ENCODE measurements around the gene TBC1D12.

TBC1D12 gene

GRCh38 chr10:94461503-94461902, 59.2 kb downstream of the TBC1D12 start:
- no peak overlapping the region for H3K27ac ChIP-seq (ENCODE audit: low read length)
- H3K27me3 ChIP-seq (ENCODE audit: control insufficient read depth, insufficient read depth, low read length), result no peaks in the 10 kb centered on the region
- H3K4me3 ChIP-seq (ENCODE audit: low read length), result no peak overlapping the region
- H3K9me3 ChIP-seq (ENCODE audit: control insufficient read depth, low read depth, low read length), result no peaks in the 10 kb centered on the region
- no peak overlapping the region for H3K9ac ChIP-seq (ENCODE audit: low read length)
- H3K4me1 ChIP-seq (ENCODE audit: control insufficient read depth, low read depth, low read length), result no peaks in the 10 kb centered on the region
- H3K36me3 ChIP-seq (ENCODE audit: control insufficient read depth, low read depth, low read length), result no peaks in the 10 kb centered on the region

- Histone ChIP-seq H3K9ac (ENCODE audit: low read length) (no peak overlapping the region), H3K9me3 (ENCODE audit: control insufficient read depth, low read depth, low read length) (no peaks in the 10 kb centered on the region), H3K27ac (ENCODE audit: low read length) (no peak overlapping the region), H3K4me3 (ENCODE audit: low read length) (no peak overlapping the region), H3K27me3 (ENCODE audit: control insufficient read depth, insufficient read depth, low read length) (no peaks in the 10 kb centered on the region), H3K36me3 (ENCODE audit: control insufficient read depth, low read depth, low read length) (no peaks in the 10 kb centered on the region), H3K4me1 (ENCODE audit: control insufficient read depth, low read depth, low read length) (no peaks in the 10 kb centered on the region)
Measured at GRCh38 chr10:94462130-94462529, 59.8 kb downstream of the TBC1D12 start.

GRCh38 chr10:94465684-94466083, 63.3 kb downstream of the TBC1D12 start:
- Histone ChIP-seq H3K27ac (ENCODE audit: low read length) (no peak overlapping the region), H3K4me1 (ENCODE audit: control insufficient read depth, low read depth, low read length) (no peaks in the 10 kb centered on the region), H3K4me3 (ENCODE audit: low read length) (no peak overlapping the region), H3K9ac (ENCODE audit: low read length) (no peak overlapping the region), H3K9me3 (ENCODE audit: control insufficient read depth, low read depth, low read length) (no peaks in the 10 kb centered on the region), H3K36me3 (ENCODE audit: control insufficient read depth, low read depth, low read length) (no peaks in the 10 kb centered on the region), H3K27me3 (ENCODE audit: control insufficient read depth, insufficient read depth, low read length) (no peaks in the 10 kb centered on the region)

- no peaks in the 10 kb centered on the region for H3K27me3 ChIP-seq (ENCODE audit: control insufficient read depth, insufficient read depth, low read length)
- H3K4me3 ChIP-seq (ENCODE audit: low read length), result no peak overlapping the region
- no peak overlapping the region for H3K9ac ChIP-seq (ENCODE audit: low read length)
- H3K36me3 ChIP-seq (ENCODE audit: control insufficient read depth, low read depth, low read length), result no peaks in the 10 kb centered on the region
- no peaks in the 10 kb centered on the region for H3K9me3 ChIP-seq (ENCODE audit: control insufficient read depth, low read depth, low read length)
- H3K27ac ChIP-seq (ENCODE audit: low read length), result no peak overlapping the region
- H3K4me1 ChIP-seq (ENCODE audit: control insufficient read depth, low read depth, low read length), result no peaks in the 10 kb centered on the region
Measured at GRCh38 chr10:94481410-94481809, 79.1 kb downstream of the TBC1D12 start.

- H3K4me3 ChIP-seq (ENCODE audit: low read length), result no peak overlapping the region
- H3K9ac ChIP-seq (ENCODE audit: low read length), result no peak overlapping the region
- H3K27ac ChIP-seq (ENCODE audit: low read length), result no peak overlapping the region
- no peaks in the 10 kb centered on the region for H3K4me1 ChIP-seq (ENCODE audit: control insufficient read depth, low read depth, low read length)
- H3K9me3 ChIP-seq (ENCODE audit: control insufficient read depth, low read depth, low read length), result no peaks in the 10 kb centered on the region
- H3K36me3 ChIP-seq (ENCODE audit: control insufficient read depth, low read depth, low read length), result no peaks in the 10 kb centered on the region
- H3K27me3 ChIP-seq (ENCODE audit: control insufficient read depth, insufficient read depth, low read length), result no peaks in the 10 kb centered on the region
Measured at GRCh38 chr10:94483970-94484369, 81.6 kb downstream of the TBC1D12 start.

- Histone ChIP-seq H3K9me3 (ENCODE audit: control insufficient read depth, low read depth, low read length) (no peaks in the 10 kb centered on the region), H3K9ac (ENCODE audit: low read length) (no peak overlapping the region), H3K27me3 (ENCODE audit: control insufficient read depth, insufficient read depth, low read length) (no peaks in the 10 kb centered on the region), H3K27ac (ENCODE audit: low read length) (no peak overlapping the region), H3K36me3 (ENCODE audit: control insufficient read depth, low read depth, low read length) (no peaks in the 10 kb centered on the region), H3K4me3 (ENCODE audit: low read length) (no peak overlapping the region), H3K4me1 (ENCODE audit: control insufficient read depth, low read depth, low read length) (no peaks in the 10 kb centered on the region)
Measured at GRCh38 chr10:94485094-94485493, 82.8 kb downstream of the TBC1D12 start.

- no peaks in the 10 kb centered on the region for H3K4me1 ChIP-seq (ENCODE audit: control insufficient read depth, low read depth, low read length)
- H3K9ac ChIP-seq (ENCODE audit: low read length), result no peak overlapping the region
- H3K27ac ChIP-seq (ENCODE audit: low read length), result no peak overlapping the region
- no peaks in the 10 kb centered on the region for H3K27me3 ChIP-seq (ENCODE audit: control insufficient read depth, insufficient read depth, low read length)
- H3K4me3 ChIP-seq (ENCODE audit: low read length), result no peak overlapping the region
- no peaks in the 10 kb centered on the region for H3K36me3 ChIP-seq (ENCODE audit: control insufficient read depth, low read depth, low read length)
- no peaks in the 10 kb centered on the region for H3K9me3 ChIP-seq (ENCODE audit: control insufficient read depth, low read depth, low read length)
Measured at GRCh38 chr10:94487575-94487974, 85.2 kb downstream of the TBC1D12 start.

- Histone ChIP-seq H3K9me3 (ENCODE audit: control insufficient read depth, low read depth, low read length) (no peaks in the 10 kb centered on the region), H3K27me3 (ENCODE audit: control insufficient read depth, insufficient read depth, low read length) (no peaks in the 10 kb centered on the region), H3K4me3 (ENCODE audit: low read length) (no peak overlapping the region), H3K9ac (ENCODE audit: low read length) (no peak overlapping the region), H3K27ac (ENCODE audit: low read length) (no peak overlapping the region), H3K36me3 (ENCODE audit: control insufficient read depth, low read depth, low read length) (no peaks in the 10 kb centered on the region), H3K4me1 (ENCODE audit: control insufficient read depth, low read depth, low read length) (no peaks in the 10 kb centered on the region)
Measured at GRCh38 chr10:94489107-94489506, 86.8 kb downstream of the TBC1D12 start.

GRCh38 chr10:94489976-94490788, 87.8 kb downstream of the TBC1D12 start:
- Histone ChIP-seq H3K4me3 (ENCODE audit: low read length) (no peak overlapping the region), H3K36me3 (ENCODE audit: control insufficient read depth, low read depth, low read length) (no peaks in the 10 kb centered on the region), H3K4me1 (ENCODE audit: control insufficient read depth, low read depth, low read length) (no peaks in the 10 kb centered on the region), H3K27ac (ENCODE audit: low read length) (no peak overlapping the region), H3K9ac (ENCODE audit: low read length) (no peak overlapping the region), H3K27me3 (ENCODE audit: control insufficient read depth, insufficient read depth, low read length) (no peaks in the 10 kb centered on the region), H3K9me3 (ENCODE audit: control insufficient read depth, low read depth, low read length) (no peaks in the 10 kb centered on the region)

GRCh38 chr10:94490789-94491039, 88.4 kb downstream of the TBC1D12 start:
- Histone ChIP-seq H3K4me3 (ENCODE audit: low read length) (no peak overlapping the region), H3K4me1 (ENCODE audit: control insufficient read depth, low read depth, low read length) (no peaks in the 10 kb centered on the region), H3K27ac (ENCODE audit: low read length) (no peak overlapping the region), H3K9me3 (ENCODE audit: control insufficient read depth, low read depth, low read length) (no peaks in the 10 kb centered on the region), H3K27me3 (ENCODE audit: control insufficient read depth, insufficient read depth, low read length) (no peaks in the 10 kb centered on the region), H3K9ac (ENCODE audit: low read length) (no peak overlapping the region), H3K36me3 (ENCODE audit: control insufficient read depth, low read depth, low read length) (no peaks in the 10 kb centered on the region)

GRCh38 chr10:94493463-94493862, 91.1 kb downstream of the TBC1D12 start:
- H3K9me3 ChIP-seq (ENCODE audit: control insufficient read depth, low read depth, low read length), result no peaks in the 10 kb centered on the region
- no peak overlapping the region for H3K9ac ChIP-seq (ENCODE audit: low read length)
- H3K4me3 ChIP-seq (ENCODE audit: low read length), result no peak overlapping the region
- H3K27ac ChIP-seq (ENCODE audit: low read length), result no peak overlapping the region
- H3K36me3 ChIP-seq (ENCODE audit: control insufficient read depth, low read depth, low read length), result no peaks in the 10 kb centered on the region
- H3K27me3 ChIP-seq (ENCODE audit: control insufficient read depth, insufficient read depth, low read length), result no peaks in the 10 kb centered on the region
- no peaks in the 10 kb centered on the region for H3K4me1 ChIP-seq (ENCODE audit: control insufficient read depth, low read depth, low read length)

GRCh38 chr10:94496010-94496409, 93.7 kb downstream of the TBC1D12 start:
- Histone ChIP-seq H3K36me3 (ENCODE audit: control insufficient read depth, low read depth, low read length) (no peaks in the 10 kb centered on the region), H3K4me1 (ENCODE audit: control insufficient read depth, low read depth, low read length) (no peaks in the 10 kb centered on the region), H3K4me3 (ENCODE audit: low read length) (no peak overlapping the region), H3K9ac (ENCODE audit: low read length) (no peak overlapping the region), H3K9me3 (ENCODE audit: control insufficient read depth, low read depth, low read length) (no peaks in the 10 kb centered on the region), H3K27me3 (ENCODE audit: control insufficient read depth, insufficient read depth, low read length) (no peaks in the 10 kb centered on the region), H3K27ac (ENCODE audit: low read length) (no peak overlapping the region)
